ENCODE measurements around the gene RPS15A. TPM values are rescaled to one million over a fixed set of nuclear protein-coding genes. Genes with fewer than 3 reads are reported as not detected.

RPS15A gene
- total RNA-seq, 1 experiment from 2014 or later = 1,469 TPM

GRCh38 chr16:18797746-18798145, 7.6 kb upstream of the RPS15A start:
- BruUV-seq (replicated peaks) = no TSS peak
- POLR2A ChIA-PET = no interaction called here
- no peak overlapping the region for H3K4me3 ChIP-seq (ENCODE audit: low read depth, low read length)
- Mint-ChIP-seq H3K27me3 (ENCODE audit: insufficient read depth, unreplicated experiment) (peaks cover 2% of the 10 kb centered on the region), H3K4me3 (ENCODE audit: unreplicated experiment) (no peak overlapping the region), H3K4me1 (ENCODE audit: low read depth, unreplicated experiment) (peaks cover 18% of the 10 kb centered on the region), H3K36me3 (ENCODE audit: insufficient read depth, unreplicated experiment) (peaks cover 77% of the 10 kb centered on the region), H3K9me3 (ENCODE audit: unreplicated experiment) (no peaks in the 10 kb centered on the region), H3K27ac (ENCODE audit: unreplicated experiment) (no peak overlapping the region)
- TF ChIP-seq CTCF (IDR thresholded peaks at IDR 0.05; ENCODE audit: insufficient read depth in 1 of 2, low read depth in 1 of 2, low read length in 1 of 2, severe bottlenecking in 1 of 2, unreplicated experiment in 1 of 2) = no peak
- H3K9me3 ChIP-seq = no peaks in the 10 kb centered on the region
- peaks cover 2% of the 10 kb centered on the region; the same call in 1 of the 2 replicates for H3K36me3 ChIP-seq (ENCODE audit: control insufficient read depth, insufficient read depth, low read length)
- CTCF ChIA-PET = interaction anchor here (0.6 kb wide), 2 partner anchors 260 to 876 kb away, joined by 3 read pairs; no protein-coding TSS in a partner anchor
- no peak for DNase-seq
- peaks cover 16% of the 10 kb centered on the region for H3K4me1 ChIP-seq
- no peaks in the 10 kb centered on the region for H3K27me3 ChIP-seq (replicated peaks; ENCODE audit: control insufficient read depth, insufficient read depth, low read length)
- intact Hi-C loops (cut with micrococcal nuclease; ENCODE audit: unreplicated experiment) = no loop called here

- no peak overlapping the region for H3K27ac Mint-ChIP-seq (ENCODE audit: unreplicated experiment)
Measured at GRCh38 chr16:18796377-18796776, 6.2 kb upstream of the RPS15A start.

GRCh38 chr16:18792836-18793433, 2.8 kb upstream of the RPS15A start:
- Mint-ChIP-seq H3K27ac (ENCODE audit: unreplicated experiment) (no peak overlapping the region), H3K27me3 (ENCODE audit: insufficient read depth, unreplicated experiment) (no peaks in the 10 kb centered on the region), H3K4me1 (ENCODE audit: low read depth, unreplicated experiment) (peaks cover 7% of the 10 kb centered on the region), H3K9me3 (ENCODE audit: unreplicated experiment) (no peaks in the 10 kb centered on the region), H3K4me3 (ENCODE audit: unreplicated experiment) (no peak overlapping the region), H3K36me3 (ENCODE audit: insufficient read depth, unreplicated experiment) (peaks cover 84% of the 10 kb centered on the region)
- Histone ChIP-seq H3K27me3 (replicated peaks; ENCODE audit: control insufficient read depth, insufficient read depth, low read length) (no peaks in the 10 kb centered on the region), H3K4me1 (peaks cover 3% of the 10 kb centered on the region), H3K36me3 (ENCODE audit: control insufficient read depth, insufficient read depth, low read length) (peaks cover 3% of the 10 kb centered on the region; the same call in 1 of the 2 replicates), H3K9me3 (no peaks in the 10 kb centered on the region), H3K4me3 (ENCODE audit: low read depth, low read length) (no peak overlapping the region)
- intact Hi-C loops (cut with micrococcal nuclease; ENCODE audit: unreplicated experiment) = no loop called here
- BruUV-seq (replicated peaks) = no TSS peak
- TF ChIP-seq CTCF (IDR thresholded peaks at IDR 0.05; ENCODE audit: insufficient read depth in 1 of 2, low read depth in 1 of 2, low read length in 1 of 2, severe bottlenecking in 1 of 2, unreplicated experiment in 1 of 2) = no peak
- CTCF ChIA-PET = no interaction called here
- POLR2A ChIA-PET = interaction anchor here (5.4 kb wide), 1 partner anchor 8 kb away, joined by 105 read pairs; the partner anchor contains the start of gene ARL6IP1
- DNase-seq = no peak

More at GRCh38 chr16:18796377-18796776, 6.2 kb upstream of the RPS15A start:
- H3K4me1 Mint-ChIP-seq (ENCODE audit: low read depth, unreplicated experiment) = peaks cover 12% of the 10 kb centered on the region
- Histone ChIP-seq H3K4me1 (peaks cover 12% of the 10 kb centered on the region), H3K4me3 (ENCODE audit: low read depth, low read length) (no peak overlapping the region), H3K27me3 (replicated peaks; ENCODE audit: control insufficient read depth, insufficient read depth, low read length) (no peaks in the 10 kb centered on the region), H3K9me3 (no peaks in the 10 kb centered on the region), H3K36me3 (ENCODE audit: control insufficient read depth, insufficient read depth, low read length) (peaks cover 2% of the 10 kb centered on the region; the same call in 1 of the 2 replicates)
- DNase-seq = no peak
- TF ChIP-seq CTCF (IDR thresholded peaks at IDR 0.05; ENCODE audit: insufficient read depth in 1 of 2, low read depth in 1 of 2, low read length in 1 of 2, severe bottlenecking in 1 of 2, unreplicated experiment in 1 of 2) = no peak
- H3K9me3 Mint-ChIP-seq (ENCODE audit: unreplicated experiment) = no peaks in the 10 kb centered on the region
- H3K27me3 Mint-ChIP-seq (ENCODE audit: insufficient read depth, unreplicated experiment) = peaks cover 1% of the 10 kb centered on the region
- no TSS peak for BruUV-seq (replicated peaks)
- intact Hi-C loops (cut with micrococcal nuclease; ENCODE audit: unreplicated experiment) = no loop called here
- H3K4me3 Mint-ChIP-seq (ENCODE audit: unreplicated experiment) = no peak overlapping the region
- POLR2A ChIA-PET = interaction anchor here (0.6 kb wide), 1 partner anchor 10 kb away, joined by 3 read pairs; no protein-coding TSS in a partner anchor
- H3K36me3 Mint-ChIP-seq (ENCODE audit: insufficient read depth, unreplicated experiment) = peaks cover 79% of the 10 kb centered on the region
- CTCF ChIA-PET = no interaction called here
